ENCODE measurements around the gene AGPS.

GRCh38 chr2:177482195-177482594, 89.6 kb downstream of the AGPS start:
- TF ChIP-seq CTCF (IDR thresholded peaks at IDR 0.05) (no peak), POLR2A (IDR thresholded peaks at IDR 0.05) (no peak)
